Thoracic aorta (tissue), 2 donors: ENCODE measurements around the gene TINAGL1. TPM values are rescaled to one million over a fixed set of nuclear protein-coding genes. Genes with fewer than 3 reads are reported as not detected.
A peak's percentile ranks its signal among the peaks of the same experiment; 100 is the strongest.

Experiments
- ATAC-seq: fragments of 150-250 bp; one replicate; pipeline ENCODE4 v1.8.0; 2017; ENCODE audit warnings: low read depth; ENCODE audit not compliant: insufficient number of reproducible peaks, low FRiP score
- DNase-seq: peaks from one replicate; pipeline ENCODE4 v3.0.0-alpha.2; 2020; ENCODE audit warnings: low spot score
- H3K27ac ChIP-seq, 2 donors: fragments of 200-600 bp; sonication (generic); 1 replicate in 1 of 2; 2 replicates in 1 of 2; pipeline ENCODE4 v1.5.1; 2016; ENCODE audit warnings: mild to moderate bottlenecking in 2 of 2, moderate library complexity in 2 of 2
- H3K27me3 ChIP-seq: fragments of 200-600 bp; sonication (generic); replicated peaks from 2 replicates; pipeline ENCODE4 v1.6.0; 2016; ENCODE audit warnings: mild to moderate bottlenecking; ENCODE audit not compliant: insufficient read depth
- H3K36me3 ChIP-seq: fragments of 200-600 bp; sonication (generic); one replicate; pipeline ENCODE4 v1.5.1; 2016
- H3K4me1 ChIP-seq, 2 donors: fragments of 200-600 bp; sonication (generic); 1 replicate in 1 of 2; 2 replicates in 1 of 2; pipeline versions ENCODE4 v1.5.1 to v1.6.0; 2016; ENCODE audit warnings: low read depth in 2 of 2, mild to moderate bottlenecking in 1 of 2; ENCODE audit not compliant: control insufficient read depth in 1 of 2
- H3K4me3 ChIP-seq: fragments of 200-600 bp; sonication (generic); 2 replicates; pipeline ENCODE4 v1.5.1; 2016; ENCODE audit warnings: mild to moderate bottlenecking
- H3K9me3 ChIP-seq: fragments of 200-600 bp; sonication (generic); 2 replicates; pipeline ENCODE4 v1.5.1; 2016
- CTCF ChIP-seq: fragments of 200-600 bp; sonication (generic); IDR thresholded peaks from one replicate; pipeline ENCODE4 v1.5.1; 2019; ENCODE audit warnings: antibody characterized with exemption
- total RNA-seq, 2 donors: library from RNA; depleted of rRNA; stranded (reverse); fragments of >200 nt; gene quantifications; one replicate each; pipeline versions ENCODE4 v1.1.0 to v1.2.3, GENCODE V29; 2016

The TINAGL1 gene
- total RNA-seq, 2 donors from 2014 or later = 581 to 1,250 TPM

GRCh38 chr1:31632649-31633048 is 56.3 kb downstream of the TINAGL1 start:
- Histone ChIP-seq H3K9me3 (no peaks in the 10 kb centered on the region), H3K27ac (peak overlapping the region in 1 of 2 donors; percentile 38), H3K4me3 (no peak overlapping the region), H3K4me1 (peaks cover 10 to 38% of the 10 kb centered on the region in 2 donors), H3K27me3 (no peaks in the 10 kb centered on the region), H3K36me3 (peaks cover 40% of the 10 kb centered on the region)
- TF ChIP-seq CTCF = no peak
- no peak for ATAC-seq
- no peak for DNase-seq

GRCh38 chr1:31633117-31633516 is 56.8 kb downstream of the TINAGL1 start:
- H3K36me3 ChIP-seq = peaks cover 40% of the 10 kb centered on the region
- H3K4me3 ChIP-seq = no peak overlapping the region
- no peaks in the 10 kb centered on the region for H3K9me3 ChIP-seq
- H3K4me1 ChIP-seq = peaks cover 8 to 37% of the 10 kb centered on the region in 2 donors
- DNase-seq (no peak), ATAC-seq (no peak)
- TF ChIP-seq CTCF = no peak
- peak overlapping the region in 1 of 2 donors; percentile 38 for H3K27ac ChIP-seq
- no peaks in the 10 kb centered on the region for H3K27me3 ChIP-seq

Other genes with a start within 250 kb of the TINAGL1 start
- 10 to 100 TPM; 19.2 to 28.6 TPM for gene FABP3, start 203.4 kb upstream of the TINAGL1 start, total RNA-seq
- 10 to 100 TPM in 1 of 2 donors, 1 to 10 TPM in 1; 7.6 to 12.3 TPM for gene SERINC2, start 163.3 kb upstream of the TINAGL1 start, total RNA-seq
- gene HCRTR1, start 41.2 kb downstream of the TINAGL1 start, total RNA-seq = not detected
- 10 to 100 TPM; 69.2 to 99.5 TPM for gene PEF1, start 68.4 kb downstream of the TINAGL1 start, total RNA-seq
- 100 to 1,000 TPM; 183 to 323 TPM for gene COL16A1, start 127.5 kb downstream of the TINAGL1 start, total RNA-seq
- 1 to 10 TPM; 1.5 TPM for gene ADGRB2, start 187.8 kb downstream of the TINAGL1 start, total RNA-seq
- gene SPOCD1, start 239.5 kb downstream of the TINAGL1 start, total RNA-seq = 10 to 100 TPM in 1 of 2 donors, 1 to 10 TPM in 1; 6.6 to 10.6 TPM